ENCODE data around the gene BRD4.

BRD4 gene

GRCh38 chr19:15188851-15189250 lies 143.5 kb downstream of the BRD4 start:
- no peak for ATAC-seq

- no peak for ATAC-seq
Observed at GRCh38 chr19:15187026-15188007, 145.0 kb downstream of the BRD4 start.
